HepG2 (cell line): Measurements from ENCODE around the gene GJC1. TPM values are rescaled to one million over a fixed set of nuclear protein-coding genes. Genes with fewer than 3 reads are reported as not detected.

ENCODE experiments used
- CHD4 ChIP-seq: fragments of 200-600 bp; sonication (generic); IDR thresholded peaks from 2 replicates; pipeline ENCODE4 v1.7.0; 2017; ENCODE audit warnings: mild to moderate bottlenecking, low read length, borderline replicate concordance
- FOSL2 ChIP-seq: sonication (generic); formaldehyde crosslinking; IDR thresholded peaks from 2 replicates; pipeline ENCODE4 v1.4.0; 2020; ENCODE audit warnings: missing genetic modification reagents
- FOXK1 ChIP-seq: sonication (generic); formaldehyde crosslinking; IDR thresholded peaks from 2 replicates; pipeline ENCODE4 v1.4.0; 2020; ENCODE audit warnings: low read depth, missing genetic modification reagents, borderline replicate concordance
- HIVEP1 ChIP-seq: sonication (generic); formaldehyde crosslinking; IDR thresholded peaks from 2 replicates; pipeline ENCODE4 v1.4.0; 2020; ENCODE audit warnings: mild to moderate bottlenecking, missing genetic modification reagents
- NFATC3 ChIP-seq: sonication (generic); formaldehyde crosslinking; IDR thresholded peaks from 2 replicates; pipeline ENCODE4 v1.5.1; 2020; ENCODE audit warnings: mild to moderate bottlenecking, missing genetic modification reagents
- NFKB2 ChIP-seq: sonication (generic); formaldehyde crosslinking; IDR thresholded peaks from 2 replicates; pipeline ENCODE4 v1.4.0; 2020; ENCODE audit warnings: missing genetic modification reagents, borderline replicate concordance
- REXO4 ChIP-seq: sonication (generic); formaldehyde crosslinking; IDR thresholded peaks from 2 replicates; pipeline ENCODE4 v1.8.0; 2022; ENCODE audit warnings: missing genetic modification reagents, mild to moderate bottlenecking, borderline replicate concordance
- SMAD1 ChIP-seq: sonication (generic); formaldehyde crosslinking; IDR thresholded peaks from 2 replicates; pipeline ENCODE4 v1.4.0; 2020; ENCODE audit warnings: missing genetic modification reagents, low read depth, mild to moderate bottlenecking, borderline replicate concordance
- SNAPC2 ChIP-seq: sonication (generic); formaldehyde crosslinking; IDR thresholded peaks from 2 replicates; pipeline ENCODE4 v1.8.1; 2022; ENCODE audit warnings: mild to moderate bottlenecking, missing genetic modification reagents
- TOE1 ChIP-seq: sonication (generic); formaldehyde crosslinking; IDR thresholded peaks from 2 replicates; pipeline ENCODE4 v1.4.0; 2020; ENCODE audit warnings: mild to moderate bottlenecking, missing genetic modification reagents
- XRCC5 ChIP-seq: fragments of 200-400 bp; formaldehyde crosslinking; optimal IDR thresholded peaks from 2 replicates; pipeline ENCODE3; 2017; ENCODE audit warnings: mild to moderate bottlenecking, low read length
- ZNF350 ChIP-seq: sonication (generic); formaldehyde crosslinking; IDR thresholded peaks from 2 replicates; pipeline ENCODE4 v1.4.0; 2020; ENCODE audit warnings: mild to moderate bottlenecking, low read depth, missing genetic modification reagents, borderline replicate concordance
- ZNF678 ChIP-seq: sonication (generic); formaldehyde crosslinking; IDR thresholded peaks from 2 replicates; pipeline ENCODE4 v1.4.0; 2020; ENCODE audit warnings: mild to moderate bottlenecking, missing genetic modification reagents
- ZNF709 ChIP-seq: sonication (generic); formaldehyde crosslinking; IDR thresholded peaks from 2 replicates; pipeline ENCODE4 v1.5.0; 2020; ENCODE audit warnings: mild to moderate bottlenecking, missing genetic modification reagents
- ZNF883 ChIP-seq: sonication (generic); formaldehyde crosslinking; IDR thresholded peaks from 2 replicates; pipeline ENCODE4 v1.5.1; 2020; ENCODE audit warnings: mild to moderate bottlenecking, missing genetic modification reagents; ENCODE audit errors: not compliant biosample characterization
- polyA plus RNA-seq, 8 experiments: library from polyadenylated mRNA; depleted of rRNA in 3 of 8; stranded (reverse) in 7 of 8; unstranded in 1 of 8; fragments of >200 nt; fragmentation: Illumina TruSeq in 4 of 8; extraction: Trizol in 4 of 8; gene quantifications; 2 replicates each; pipeline versions ENCODE4 v1.2.1 to v1.2.3, GENCODE V29; 2011 to 2016; ENCODE audit warnings: low read depth in 4 of 8, missing spikeins in 1 of 8, mixed read lengths in 1 of 8; ENCODE audit not compliant: insufficient read depth in 1 of 8
- total RNA-seq, 5 experiments: library from RNA; depleted of rRNA; stranded (reverse); fragments of >200 nt; fragmentation: Illumina TruSeq; extraction: Trizol; gene quantifications; 2 replicates each; pipeline ENCODE4 v1.2.3, GENCODE V29; 2016; ENCODE audit warnings: low read depth in 1 of 5
- TF ChIP-seq, protein P1 (sequence below): sonication (generic); formaldehyde crosslinking; IDR thresholded peaks from 2 replicates; pipeline ENCODE4 v1.4.0; 2020; ENCODE audit warnings: mild to moderate bottlenecking, missing genetic modification reagents
- TF ChIP-seq, protein P2 (sequence below): sonication (generic); formaldehyde crosslinking; IDR thresholded peaks from 2 replicates; pipeline ENCODE4 v1.8.0; 2022; ENCODE audit warnings: missing genetic modification reagents, low read depth, mild to moderate bottlenecking, borderline replicate concordance
- TF ChIP-seq, protein P3 (sequence below): sonication (generic); formaldehyde crosslinking; IDR thresholded peaks from 2 replicates; pipeline ENCODE4 v1.9.0; 2022; ENCODE audit warnings: low read depth, missing genetic modification reagents
- TF ChIP-seq, protein P4 (sequence below): IDR thresholded peaks from 2 replicates; pipeline ENCODE4 v1.6.1; 2016; ENCODE audit warnings: mild to moderate bottlenecking, missing biosample characterization, missing genetic modification reagents
- TF ChIP-seq, protein P5 (sequence below): sonication (generic); formaldehyde crosslinking; IDR thresholded peaks from 2 replicates; pipeline ENCODE4 v1.5.1; 2020; ENCODE audit warnings: missing genetic modification reagents, mild to moderate bottlenecking, borderline replicate concordance
- TF ChIP-seq, protein P6 (sequence below): sonication (generic); formaldehyde crosslinking; IDR thresholded peaks from 2 replicates; pipeline ENCODE4 v1.4.0; 2020; ENCODE audit warnings: missing genetic modification reagents

GJC1 gene
- total and polyA plus RNA-seq, 2 of the 13 experiments (the other 11 are each of a cell fraction or from before 2014, with no cell fraction given): 1.7 TPM

DNA sequence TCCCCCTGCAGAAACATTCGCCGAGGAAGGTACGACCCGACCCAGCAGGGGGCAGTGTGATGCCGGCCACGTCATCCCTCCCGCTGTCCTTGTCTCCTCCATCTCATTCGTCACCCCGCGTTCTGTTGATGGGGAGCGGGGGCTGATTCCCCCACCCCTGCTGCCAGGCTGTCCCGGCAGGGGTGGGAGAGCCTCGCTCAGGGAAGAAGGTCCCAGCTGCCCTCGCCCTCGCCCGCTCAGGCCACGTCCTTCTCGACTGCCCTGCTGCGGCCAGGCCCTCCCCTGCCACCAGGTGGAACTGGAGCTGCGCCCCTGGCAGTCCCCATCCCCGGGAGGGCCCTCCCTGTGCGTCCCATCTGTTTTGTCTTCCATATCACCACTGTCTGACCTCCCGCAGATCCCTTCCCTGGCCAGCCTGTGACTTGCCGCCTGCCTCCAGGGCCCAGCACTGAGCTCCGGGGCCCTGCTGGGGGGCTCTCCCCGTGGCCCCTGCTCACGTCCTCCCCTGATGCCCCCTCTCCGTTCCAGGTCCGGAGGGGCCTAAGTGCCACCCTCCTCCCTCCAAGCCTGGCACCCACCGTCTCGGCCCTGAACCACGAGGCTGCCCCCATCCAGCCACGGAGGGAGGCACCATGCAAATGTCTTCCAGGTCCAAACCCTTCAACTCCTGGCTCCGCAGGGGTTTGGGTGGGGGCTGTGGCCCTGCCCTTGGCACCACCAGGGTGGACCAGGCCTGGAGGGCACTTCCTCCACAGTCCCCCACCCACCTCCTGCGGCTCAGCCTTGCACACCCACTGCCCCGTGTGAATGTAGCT, 50.7 kb downstream of the GJC1 start (continued):
- TF ChIP-seq FOSL2 (CRISPR knock-in tag): peak; percentile 90
- TF ChIP-seq HIVEP1 (CRISPR knock-in tag): no peak; the same call in 1 of the 2 replicates
- TF ChIP-seq REXO4 (CRISPR knock-in tag): no peak
- TF ChIP-seq ZNF678: no peak
- no peak for TF ChIP-seq TOE1
- TF ChIP-seq, protein P1, sequence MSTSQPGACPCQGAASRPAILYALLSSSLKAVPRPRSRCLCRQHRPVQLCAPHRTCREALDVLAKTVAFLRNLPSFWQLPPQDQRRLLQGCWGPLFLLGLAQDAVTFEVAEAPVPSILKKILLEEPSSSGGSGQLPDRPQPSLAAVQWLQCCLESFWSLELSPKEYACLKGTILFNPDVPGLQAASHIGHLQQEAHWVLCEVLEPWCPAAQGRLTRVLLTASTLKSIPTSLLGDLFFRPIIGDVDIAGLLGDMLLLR (CRISPR knock-in tag): peak; percentile 92; the same call in 1 of the 2 replicates
- TF ChIP-seq, protein P2, sequence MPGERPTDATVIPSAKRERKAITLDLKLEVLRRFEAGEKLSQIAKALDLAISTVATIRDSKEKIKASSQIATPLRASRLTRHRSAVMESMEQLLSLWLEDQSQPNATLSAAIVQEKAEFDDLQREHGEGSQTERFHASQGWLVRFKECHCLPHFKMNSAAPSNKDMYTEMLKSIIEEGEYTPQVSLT (CRISPR knock-in tag): no peak
- no peak for TF ChIP-seq ZNF709 (CRISPR knock-in tag)
- TF ChIP-seq, protein P3, sequence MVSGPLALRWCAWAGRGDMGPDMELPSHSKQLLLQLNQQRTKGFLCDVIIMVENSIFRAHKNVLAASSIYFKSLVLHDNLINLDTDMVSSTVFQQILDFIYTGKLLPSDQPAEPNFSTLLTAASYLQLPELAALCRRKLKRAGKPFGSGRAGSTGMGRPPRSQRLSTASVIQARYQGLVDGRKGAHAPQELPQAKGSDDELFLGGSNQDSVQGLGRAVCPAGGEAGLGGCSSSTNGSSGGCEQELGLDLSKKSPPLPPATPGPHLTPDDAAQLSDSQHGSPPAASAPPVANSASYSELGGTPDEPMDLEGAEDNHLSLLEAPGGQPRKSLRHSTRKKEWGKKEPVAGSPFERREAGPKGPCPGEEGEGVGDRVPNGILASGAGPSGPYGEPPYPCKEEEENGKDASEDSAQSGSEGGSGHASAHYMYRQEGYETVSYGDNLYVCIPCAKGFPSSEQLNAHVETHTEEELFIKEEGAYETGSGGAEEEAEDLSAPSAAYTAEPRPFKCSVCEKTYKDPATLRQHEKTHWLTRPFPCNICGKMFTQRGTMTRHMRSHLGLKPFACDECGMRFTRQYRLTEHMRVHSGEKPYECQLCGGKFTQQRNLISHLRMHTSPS (CRISPR knock-in tag): no peak
- TF ChIP-seq SMAD1: no peak
- TF ChIP-seq, protein P4, sequence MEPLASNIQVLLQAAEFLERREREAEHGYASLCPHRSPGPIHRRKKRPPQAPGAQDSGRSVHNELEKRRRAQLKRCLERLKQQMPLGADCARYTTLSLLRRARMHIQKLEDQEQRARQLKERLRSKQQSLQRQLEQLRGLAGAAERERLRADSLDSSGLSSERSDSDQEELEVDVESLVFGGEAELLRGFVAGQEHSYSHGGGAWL (CRISPR knock-in tag): no peak
- TF ChIP-seq ZNF350 (CRISPR knock-in tag): peak; percentile 79
- TF ChIP-seq NFKB2 (CRISPR knock-in tag): peak; percentile 87; the same call in 1 of the 2 replicates
- no peak for TF ChIP-seq SNAPC2 (CRISPR knock-in tag)
- TF ChIP-seq CHD4: no peak
- TF ChIP-seq ZNF883 (CRISPR knock-in tag): peak; percentile 43
- TF ChIP-seq, protein P5, sequence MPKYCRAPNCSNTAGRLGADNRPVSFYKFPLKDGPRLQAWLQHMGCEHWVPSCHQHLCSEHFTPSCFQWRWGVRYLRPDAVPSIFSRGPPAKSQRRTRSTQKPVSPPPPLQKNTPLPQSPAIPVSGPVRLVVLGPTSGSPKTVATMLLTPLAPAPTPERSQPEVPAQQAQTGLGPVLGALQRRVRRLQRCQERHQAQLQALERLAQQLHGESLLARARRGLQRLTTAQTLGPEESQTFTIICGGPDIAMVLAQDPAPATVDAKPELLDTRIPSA (CRISPR knock-in tag): no peak
- peak; percentile 97 for TF ChIP-seq XRCC5
- TF ChIP-seq, protein P6, sequence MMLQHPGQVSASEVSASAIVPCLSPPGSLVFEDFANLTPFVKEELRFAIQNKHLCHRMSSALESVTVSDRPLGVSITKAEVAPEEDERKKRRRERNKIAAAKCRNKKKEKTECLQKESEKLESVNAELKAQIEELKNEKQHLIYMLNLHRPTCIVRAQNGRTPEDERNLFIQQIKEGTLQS (CRISPR knock-in tag): peak; percentile 87
- no peak for TF ChIP-seq NFATC3 (CRISPR knock-in tag)
- peak; percentile 34; the same call in 1 of the 2 replicates for TF ChIP-seq FOXK1 (CRISPR knock-in tag)
